HG02623 (cell line): ENCODE measurements around the gene CSTPP1.
"Not testable (repeated sequence)": the region's sequence is repeated elsewhere in the genome, so short reads cannot be mapped to it uniquely, and the experiment has no call there.

ENCODE experiments used
- ATAC-seq: cut with Tn5 transposase; IDR thresholded peaks from one replicate; pipeline ENCODE4 v1.9.1; 2021; ENCODE audit warnings: moderate library complexity; ENCODE audit not compliant: unreplicated experiment

The CSTPP1 gene

DNA sequence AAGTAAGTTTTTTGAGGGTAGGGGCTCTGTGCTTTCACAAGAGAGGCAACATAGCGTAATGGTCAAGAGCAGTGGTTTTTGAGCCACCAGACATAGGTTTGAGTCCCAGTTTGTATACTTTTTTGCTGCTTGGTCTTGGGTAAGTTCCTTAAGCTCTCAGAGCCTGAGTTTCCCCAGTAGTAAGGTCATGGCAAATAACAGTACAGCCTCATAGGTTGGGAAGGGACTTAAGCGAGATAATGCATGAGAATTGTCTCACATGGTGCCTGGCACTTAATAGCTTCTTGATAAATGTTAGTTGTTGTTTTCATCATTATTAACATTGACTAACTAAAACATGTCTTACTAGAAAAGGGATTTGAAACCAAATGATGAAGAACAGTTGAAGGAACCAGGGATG is 157.0 kb downstream of the CSTPP1 start:
- no peak for ATAC-seq

DNA sequence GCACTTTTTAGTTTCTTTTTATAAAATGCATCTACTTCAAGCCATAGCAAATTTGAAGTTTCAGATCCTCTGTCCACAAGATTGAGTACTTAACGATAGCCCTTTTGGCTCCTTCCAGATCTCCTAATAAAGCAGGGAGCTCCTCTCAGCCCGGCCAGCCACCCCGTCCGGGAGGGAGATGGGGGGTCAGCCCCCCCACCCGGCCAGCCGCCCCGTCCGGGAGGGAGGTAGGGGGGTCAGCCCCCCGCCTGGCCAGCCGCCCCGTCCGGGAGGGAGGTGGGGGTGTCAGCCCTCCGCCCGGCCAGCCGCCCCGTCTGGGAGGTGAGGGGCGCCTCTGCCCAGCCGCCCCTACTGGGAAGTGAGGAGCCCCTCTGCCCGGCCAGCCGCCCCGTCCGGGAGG is 160.3 kb downstream of the CSTPP1 start:
- ATAC-seq, result not testable (repeated sequence)

DNA sequence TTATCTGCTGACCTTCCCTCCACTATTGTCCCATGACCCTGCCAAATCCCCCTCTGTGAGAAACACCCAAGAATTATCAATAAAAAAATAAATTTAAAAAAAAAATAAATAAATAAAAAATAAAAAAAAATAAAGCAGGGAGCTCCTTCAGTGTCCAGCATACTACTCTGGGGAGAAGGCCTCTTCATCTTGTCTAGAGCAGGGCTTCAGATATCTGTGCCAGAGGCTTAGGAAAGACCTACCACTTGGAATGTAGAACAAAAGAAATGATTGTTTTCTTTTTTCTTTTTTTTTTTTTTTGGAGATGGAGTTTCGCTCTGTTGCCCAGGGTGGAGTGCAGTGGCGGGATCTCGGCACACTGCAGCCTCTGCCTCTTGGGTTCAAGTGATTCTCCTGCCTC is 161.7 kb downstream of the CSTPP1 start:
- not testable (repeated sequence) for ATAC-seq

DNA sequence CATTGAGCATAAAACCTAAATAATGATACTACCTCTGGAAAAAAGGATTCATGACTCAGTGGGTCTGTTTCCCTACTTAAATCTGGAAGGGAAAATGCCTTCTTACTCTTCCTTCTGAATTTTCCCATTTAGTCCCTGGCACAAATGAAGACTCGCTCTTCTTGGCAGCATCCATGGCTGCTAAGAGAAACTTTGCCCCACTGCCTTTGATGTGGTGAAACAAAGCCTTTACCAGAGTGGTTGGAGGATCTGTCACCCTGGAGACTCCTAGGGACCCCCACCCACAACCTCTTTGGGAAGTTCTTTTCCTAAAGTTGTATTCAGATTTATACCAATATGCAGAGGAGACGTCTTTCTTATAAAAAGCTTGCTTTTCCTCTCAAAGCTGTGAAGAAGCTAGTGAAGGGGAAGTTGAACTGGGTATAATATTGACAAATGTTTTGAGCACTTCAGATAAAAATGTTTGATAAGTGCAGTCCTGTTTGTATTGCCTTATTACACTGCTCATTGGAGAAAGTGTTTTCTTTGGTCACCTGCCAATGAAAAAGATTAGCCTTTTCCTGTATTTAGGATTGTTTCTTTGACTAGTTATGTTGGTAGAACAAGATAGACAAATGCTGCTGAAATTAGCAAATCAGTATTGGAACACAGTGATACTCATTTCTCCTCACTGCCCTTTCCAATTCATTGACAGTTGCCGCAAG is 162.8 kb downstream of the CSTPP1 start:
- ATAC-seq, result no peak

DNA sequence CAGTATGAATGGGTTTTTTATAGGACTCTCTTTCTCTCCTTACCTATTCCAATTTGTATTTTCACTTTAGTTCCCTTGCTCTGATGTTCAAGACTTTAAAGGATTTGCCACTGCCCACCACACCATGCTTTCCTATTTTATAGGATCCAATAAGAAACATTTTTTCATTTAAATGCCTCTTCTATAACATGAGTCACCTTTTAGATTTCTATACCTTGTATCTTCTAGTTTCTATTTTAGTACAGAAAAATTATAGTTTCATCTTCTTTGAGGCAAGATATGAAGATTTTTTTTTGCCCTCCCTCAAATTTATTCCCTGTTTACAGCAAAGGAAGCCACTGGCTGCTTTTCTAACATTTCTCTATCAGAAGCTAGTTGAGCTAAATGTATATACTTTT is 163.4 kb downstream of the CSTPP1 start:
- no peak for ATAC-seq

DNA sequence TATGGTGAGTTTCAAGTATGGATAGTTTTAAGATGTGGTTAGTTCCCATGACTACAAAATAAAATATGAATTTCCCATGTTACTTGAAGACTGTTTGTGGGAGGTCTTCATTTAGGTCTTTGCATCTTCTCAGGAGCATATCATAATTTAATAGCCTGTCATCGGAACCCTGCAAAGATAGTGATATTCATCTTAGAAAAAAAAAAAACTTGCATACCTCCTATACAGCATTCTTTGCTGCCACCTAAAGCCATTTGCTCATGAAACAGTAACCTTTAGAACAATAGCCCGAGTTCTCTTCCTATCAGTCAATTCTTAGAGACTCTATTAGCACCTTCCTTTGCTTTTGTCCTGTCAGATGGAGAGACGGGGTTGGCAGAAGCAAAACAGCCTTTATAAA is 164.8 kb downstream of the CSTPP1 start:
- ATAC-seq, result no peak

DNA sequence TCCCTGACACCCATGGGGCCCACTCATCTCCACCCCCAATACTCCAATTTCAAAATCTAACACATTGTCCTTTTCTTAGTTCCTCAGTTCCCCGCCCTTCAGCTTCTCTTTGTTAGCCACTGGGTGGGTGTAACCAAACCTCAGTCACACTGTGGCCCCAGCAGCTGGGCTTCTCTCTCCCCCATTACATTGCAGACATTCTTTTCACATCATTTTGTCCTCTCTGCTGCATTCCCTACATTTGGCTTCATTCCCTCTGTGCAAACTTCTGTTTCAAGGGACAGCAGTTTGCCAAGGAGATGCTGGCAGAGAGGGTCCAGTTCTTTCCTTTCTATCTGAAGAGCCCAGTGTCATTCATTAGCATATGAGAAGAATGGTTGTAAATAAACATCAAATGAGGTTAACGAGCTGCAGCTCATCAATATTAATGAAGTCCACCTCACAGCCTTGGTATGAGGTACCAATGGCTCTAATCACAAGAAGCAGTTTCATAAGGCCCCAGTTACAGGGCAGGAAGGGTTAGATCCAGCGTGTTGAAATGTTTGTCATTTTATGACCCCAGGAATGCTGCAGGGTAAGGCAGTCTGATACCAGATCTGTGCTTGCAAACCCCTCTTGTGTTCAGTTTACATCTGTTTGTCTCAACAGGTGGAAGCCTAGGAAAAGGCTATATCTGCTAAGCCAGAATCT is 167.8 kb downstream of the CSTPP1 start:
- ATAC-seq, result no peak

DNA sequence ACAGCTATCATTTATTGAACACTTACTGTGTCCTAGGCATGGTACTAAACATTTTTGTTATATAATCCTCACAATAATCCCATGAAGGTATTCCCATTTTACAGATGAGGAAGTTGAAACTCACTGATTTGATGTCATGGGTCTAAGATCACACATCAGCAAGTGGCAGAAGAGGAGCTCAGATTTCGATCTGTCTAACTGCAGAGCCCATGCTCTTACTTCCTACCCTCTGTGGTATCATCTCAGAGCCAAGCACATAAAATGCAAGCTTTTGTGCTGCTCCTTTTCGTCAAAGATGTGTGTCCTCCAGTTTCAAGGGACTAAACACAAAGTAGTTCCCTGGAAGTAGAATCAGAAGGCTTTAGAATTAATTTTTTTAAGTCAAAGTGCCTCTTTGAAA is 169.0 kb downstream of the CSTPP1 start:
- ATAC-seq, result no peak

DNA sequence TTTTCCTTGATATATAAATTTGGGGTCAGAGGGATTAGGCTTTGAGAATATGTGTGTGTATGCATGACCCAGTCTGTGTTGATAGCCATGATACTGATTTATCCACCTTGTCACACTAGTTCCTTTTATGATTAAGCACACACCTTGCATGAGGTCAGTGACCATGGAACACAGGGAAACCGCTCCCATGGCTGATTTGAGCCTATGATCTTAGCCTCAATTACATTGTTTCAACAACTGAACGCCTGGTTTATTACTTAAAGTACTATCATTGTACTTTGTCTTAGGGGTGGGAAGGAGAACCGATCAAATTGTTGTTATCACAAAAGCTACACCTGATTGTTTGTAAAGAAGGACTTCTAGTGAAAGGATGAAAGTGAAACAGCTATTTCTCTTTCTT is 169.4 kb downstream of the CSTPP1 start:
- no peak for ATAC-seq

DNA sequence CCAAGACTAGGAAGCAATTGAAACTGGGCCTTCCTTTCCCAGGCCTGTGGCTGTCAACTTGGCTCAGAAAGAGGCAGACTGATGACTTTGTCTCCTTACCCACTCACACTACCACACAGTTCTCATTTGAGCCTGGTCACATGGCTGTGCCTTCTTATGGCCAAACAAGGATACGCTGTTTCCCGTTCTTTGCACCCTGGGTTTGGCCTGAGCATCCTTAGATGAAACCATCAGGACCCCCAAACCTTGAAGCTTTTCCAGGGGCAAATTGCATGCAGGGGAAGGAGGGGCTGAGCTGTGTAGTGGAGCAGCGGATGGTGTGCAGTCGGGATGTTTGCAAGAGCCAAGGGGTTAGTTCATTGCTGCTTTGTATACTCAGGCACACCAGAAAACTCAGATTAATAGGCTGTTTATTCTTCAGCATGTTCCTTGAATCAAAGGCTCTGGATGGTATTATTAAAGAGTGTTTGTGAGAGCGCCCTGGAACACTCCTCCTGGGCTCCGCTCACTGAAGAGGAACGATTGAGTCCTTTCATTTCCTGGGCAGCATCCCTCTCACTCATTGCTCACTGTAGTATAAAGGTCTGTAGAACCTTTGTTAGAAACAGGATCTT is 170.3 kb downstream of the CSTPP1 start:
- no peak for ATAC-seq

DNA sequence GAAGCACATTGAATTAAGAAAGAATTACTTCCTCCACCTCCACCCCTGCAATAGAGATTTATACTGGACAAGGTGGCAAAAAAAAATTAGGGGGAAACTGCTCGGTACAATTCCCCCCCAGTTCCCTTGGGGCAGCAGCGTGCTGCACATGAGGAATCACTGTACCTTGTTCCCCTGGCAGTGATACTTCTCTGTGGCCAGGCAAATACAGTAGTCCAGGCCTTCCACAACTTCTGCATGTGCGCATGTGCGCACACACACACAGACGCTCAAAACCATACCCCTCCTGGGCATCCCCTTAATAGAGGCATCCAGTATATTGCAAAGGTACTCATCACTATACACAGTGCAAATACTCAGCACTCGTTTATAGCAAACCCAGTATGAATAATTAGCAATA is 171.2 kb downstream of the CSTPP1 start:
- ATAC-seq, result no peak

DNA sequence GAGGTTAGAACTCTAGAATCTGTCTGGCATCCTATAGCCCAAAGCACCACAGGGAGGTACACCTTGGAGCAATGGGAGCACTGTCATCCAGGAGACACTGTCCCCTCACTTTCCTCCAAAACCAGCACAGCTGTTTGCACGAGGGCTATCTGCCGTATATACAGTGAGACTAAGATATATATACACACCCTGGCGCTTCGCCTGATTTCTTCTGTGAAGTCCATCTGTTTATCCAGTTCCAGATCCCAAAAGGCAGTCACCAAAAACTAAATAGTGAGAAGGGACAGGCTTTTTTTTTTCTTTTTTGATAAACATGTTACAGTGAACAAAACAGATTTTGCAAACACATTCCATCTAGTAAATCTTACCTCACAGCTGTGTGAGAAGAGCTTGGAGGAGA is 171.7 kb downstream of the CSTPP1 start:
- no peak for ATAC-seq

DNA sequence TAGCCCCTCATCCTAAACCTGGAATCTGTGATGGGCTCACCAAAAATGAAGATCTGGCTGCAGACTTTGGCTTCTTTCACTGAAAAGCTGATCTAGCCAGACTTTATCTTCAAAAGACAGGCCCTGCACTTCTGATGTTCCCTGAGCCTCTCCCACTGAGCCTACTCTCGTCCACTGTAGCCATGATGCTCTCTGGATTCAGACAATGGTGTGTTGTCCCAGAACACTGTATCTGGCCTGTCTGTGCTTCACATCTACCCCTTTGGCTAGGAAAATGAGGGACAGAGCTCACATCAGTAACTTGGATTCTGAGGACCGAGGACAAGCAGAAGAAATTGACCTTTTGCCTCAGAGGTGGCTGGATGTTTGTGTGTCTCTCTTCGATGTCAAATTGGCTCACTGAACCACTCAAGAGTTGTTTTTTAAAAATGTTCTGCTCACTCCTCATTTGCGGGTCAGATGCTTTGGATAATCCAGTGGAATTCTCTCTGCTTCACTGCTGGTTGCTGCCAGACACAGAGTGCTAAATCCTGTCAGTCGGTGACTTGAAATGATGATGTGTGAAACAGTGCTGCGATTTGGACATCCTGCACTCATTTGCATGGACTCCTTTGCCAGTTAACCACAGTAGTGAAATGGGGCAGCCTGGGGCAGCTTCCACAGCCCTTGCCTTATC is 172.6 kb downstream of the CSTPP1 start:
- no peak for ATAC-seq

DNA sequence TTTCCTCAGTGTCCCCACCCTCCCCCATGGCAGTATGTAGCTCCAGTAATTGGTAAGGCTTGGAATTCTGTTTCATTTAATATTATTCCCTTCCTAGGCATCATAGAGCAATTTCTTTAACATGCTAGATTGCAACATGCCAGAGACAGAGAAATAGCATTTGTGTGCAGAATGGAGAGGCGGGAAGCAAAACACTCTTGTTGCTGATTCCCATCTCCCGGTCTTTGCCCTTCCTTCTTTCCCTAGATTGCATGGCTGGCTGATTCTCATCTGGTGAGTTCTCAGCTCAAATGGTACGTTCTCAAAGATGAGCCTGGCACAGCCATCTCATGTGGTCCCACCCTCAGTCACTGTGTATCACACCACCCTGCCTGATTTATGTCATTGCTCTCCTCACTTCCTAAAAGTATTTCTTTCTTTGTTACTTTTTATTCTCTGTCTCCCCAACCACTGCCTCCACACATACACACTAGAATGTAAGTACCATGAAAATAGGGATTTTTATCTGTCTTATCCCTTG is 173.2 kb downstream of the CSTPP1 start:
- no peak for ATAC-seq

DNA sequence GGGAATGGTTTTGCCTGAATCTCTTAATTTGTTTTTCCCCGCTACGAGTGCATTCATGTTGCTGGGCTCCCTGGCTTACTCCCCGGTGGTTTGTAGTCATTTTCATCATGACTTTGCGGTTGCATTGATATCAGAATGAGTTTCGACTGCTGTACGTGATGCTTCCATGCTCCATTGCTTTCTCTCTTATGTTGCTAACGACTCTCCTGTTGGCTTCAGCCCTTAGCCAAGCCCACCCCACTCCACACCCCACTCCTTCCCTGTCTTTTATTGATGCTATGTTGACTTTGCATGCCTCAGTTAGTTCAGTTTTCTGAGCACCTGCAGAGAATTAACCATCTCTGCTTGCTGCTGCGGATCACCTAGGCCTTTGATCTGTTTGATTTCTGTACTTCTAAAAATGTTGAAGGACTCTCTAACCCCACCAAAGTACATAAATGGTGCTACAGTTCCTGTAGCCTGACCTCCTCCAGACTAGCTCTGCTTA is 174.8 kb downstream of the CSTPP1 start:
- ATAC-seq, result peak; percentile 76

DNA sequence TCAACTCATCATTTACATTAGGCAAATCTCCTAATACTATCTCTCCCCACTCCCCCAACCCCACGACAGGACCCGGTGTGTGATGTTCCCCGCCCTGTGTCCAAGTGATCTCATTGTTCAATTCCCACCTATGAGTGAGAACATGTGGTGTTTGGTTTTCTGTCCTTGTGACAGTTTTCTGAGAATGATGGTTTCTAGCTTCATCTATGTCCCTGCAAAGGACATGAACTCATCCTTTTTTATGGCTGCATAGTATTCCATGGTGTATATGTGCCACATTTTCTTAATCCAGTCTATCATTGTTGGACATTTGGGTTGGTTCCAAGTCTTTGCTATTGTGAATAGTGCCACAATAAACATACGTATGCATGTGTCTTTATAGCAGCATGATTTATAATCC is 176.4 kb downstream of the CSTPP1 start:
- not testable (repeated sequence) for ATAC-seq

DNA sequence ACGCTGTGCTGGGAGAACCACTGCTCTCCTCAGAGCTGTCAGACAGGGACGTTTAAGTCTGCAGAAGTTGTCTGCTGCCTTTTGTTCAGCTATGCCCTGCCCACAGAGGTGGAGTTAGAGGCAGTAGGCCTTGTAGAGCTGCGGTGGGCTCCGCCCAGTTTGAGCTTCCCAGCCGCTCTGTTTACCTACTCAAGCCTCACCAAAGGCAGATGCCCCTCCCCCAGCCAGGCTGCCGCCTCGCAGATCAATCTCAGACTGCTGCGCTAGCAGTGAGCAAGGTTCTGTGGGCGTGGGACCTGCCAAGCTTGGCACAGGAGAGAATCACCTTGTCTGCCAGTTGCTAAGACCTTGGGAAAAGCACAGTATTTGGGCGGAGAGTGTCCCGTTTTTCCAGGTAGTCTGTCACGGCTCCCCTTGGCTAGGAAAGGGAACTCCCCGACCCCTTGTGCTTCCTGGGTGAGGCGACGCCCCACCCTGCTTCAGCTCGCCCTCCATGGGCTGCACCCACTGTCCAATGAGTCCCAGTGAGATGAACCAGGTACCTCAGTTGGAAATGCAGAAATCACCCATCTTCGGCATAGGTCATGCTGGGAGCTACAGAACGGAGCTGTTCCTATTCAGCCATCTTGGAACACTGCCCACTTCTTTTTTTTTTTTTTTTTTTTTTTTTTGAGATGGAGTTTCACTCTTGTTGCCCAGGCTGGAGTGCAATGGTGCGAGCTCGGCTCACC is 182.6 kb downstream of the CSTPP1 start:
- ATAC-seq, result not testable (repeated sequence)

DNA sequence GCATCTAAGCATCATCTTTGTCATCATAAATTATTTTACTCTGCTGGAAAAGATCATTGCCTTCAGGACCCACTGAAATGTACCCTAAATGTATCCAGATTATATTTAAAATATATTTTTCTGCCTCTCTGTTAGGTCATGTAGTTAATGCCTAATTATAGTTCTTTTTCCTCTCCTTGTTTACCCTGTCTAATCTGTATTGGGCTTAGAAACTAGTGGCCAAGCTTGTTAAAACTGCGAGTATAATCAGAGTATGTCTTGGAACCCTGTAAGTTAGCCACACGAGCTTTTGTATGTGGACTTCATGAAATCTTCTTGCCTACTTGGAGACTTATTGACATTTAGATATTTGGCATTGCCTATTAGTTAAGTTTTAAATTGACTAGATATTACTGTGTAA is 184.5 kb downstream of the CSTPP1 start:
- ATAC-seq, result no peak

DNA sequence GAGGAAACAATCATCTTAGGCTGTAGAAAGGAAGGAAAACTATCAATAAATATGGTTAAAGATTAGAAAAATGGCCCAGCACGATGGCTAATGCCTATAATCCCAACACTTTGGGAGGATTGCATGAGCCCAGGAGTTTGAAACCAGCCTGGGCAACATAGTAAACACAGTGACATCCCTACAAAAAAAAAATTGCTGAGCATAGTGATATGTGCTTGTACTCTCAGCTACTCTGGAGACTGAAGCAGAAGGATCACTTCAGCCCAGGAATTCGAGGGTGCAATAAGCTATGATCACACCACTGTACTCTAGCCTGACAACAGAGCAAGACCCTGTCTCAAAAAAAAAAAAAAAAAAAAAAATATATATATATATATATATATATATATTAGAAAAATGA is 185.2 kb downstream of the CSTPP1 start:
- ATAC-seq, result no peak

DNA sequence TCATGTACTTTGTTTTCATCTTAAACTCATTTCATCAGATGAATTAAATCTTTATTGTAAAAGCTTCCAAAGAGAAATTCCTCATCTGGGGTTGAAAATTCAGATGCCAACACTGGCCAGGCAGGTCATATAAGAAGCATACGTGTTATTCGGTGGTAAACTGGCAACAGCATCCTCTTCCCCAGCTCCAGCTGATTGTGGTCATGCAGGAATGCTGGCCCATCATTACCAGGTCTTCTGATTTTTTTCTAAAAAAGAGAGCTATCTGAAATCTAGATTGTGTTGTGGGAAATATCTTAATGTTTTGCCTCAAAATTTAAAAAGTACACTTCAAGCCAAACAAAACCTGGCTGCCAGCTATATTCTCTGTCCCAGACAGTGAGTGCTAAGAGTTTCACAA is 186.5 kb downstream of the CSTPP1 start:
- no peak for ATAC-seq

DNA sequence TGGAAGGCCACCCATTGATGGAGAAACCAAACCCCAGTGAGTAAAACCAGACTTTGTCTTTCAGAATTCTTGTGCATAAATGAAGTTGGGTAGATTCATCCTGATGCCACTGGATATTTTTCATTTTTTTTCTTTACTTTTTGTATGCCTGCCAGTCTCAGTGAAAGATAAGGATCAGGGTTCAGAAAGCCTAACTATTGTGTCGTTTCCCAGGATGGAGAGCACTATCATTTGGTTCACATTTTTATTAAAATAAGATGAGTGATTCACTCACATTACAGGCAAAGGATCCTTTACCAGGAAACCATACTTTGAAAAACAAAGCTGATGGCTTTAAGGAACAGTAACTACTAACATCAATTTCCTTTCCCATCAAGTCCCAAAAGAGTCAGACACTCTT is 188.1 kb downstream of the CSTPP1 start:
- ATAC-seq, result no peak
